Subcutaneous adipose tissue (tissue), 4 donors: ENCODE results near the gene C20orf204. TPM values are rescaled to one million over a fixed set of nuclear protein-coding genes. Genes with fewer than 3 reads are reported as not detected.

Experiments used
- CTCF ChIP-seq: fragments of 450-650 bp; IDR thresholded peaks from one replicate; pipeline ENCODE4 v1.5.1; 2016; ENCODE audit warnings: low read depth, mild to moderate bottlenecking, control low read depth, antibody characterized with exemption, moderate library complexity
- total RNA-seq, 4 donors: library from RNA; depleted of rRNA; stranded (reverse); fragments of >200 nt; gene quantifications; one replicate each; pipeline ENCODE4 v1.1.0, GENCODE V29; 2016

C20orf204 gene
- total RNA-seq, 4 donors from 2014 or later, result 0.17 to 4.0 (median 1.1) TPM

GRCh38 chr20:64056639-64056888 lies 20.6 kb downstream of the C20orf204 start:
- no peak for TF ChIP-seq CTCF

GRCh38 chr20:64056889-64057627 lies 21.1 kb downstream of the C20orf204 start:
- no peak for TF ChIP-seq CTCF

- no peak for TF ChIP-seq CTCF
Measured at GRCh38 chr20:64057628-64058498, 21.9 kb downstream of the C20orf204 start.

- TF ChIP-seq CTCF, result no peak
Measured at GRCh38 chr20:64058536-64058935, 22.6 kb downstream of the C20orf204 start.

GRCh38 chr20:64062276-64062595 lies 26.3 kb downstream of the C20orf204 start:
- TF ChIP-seq CTCF, result no peak

- no peak for TF ChIP-seq CTCF
Measured at GRCh38 chr20:64062596-64063388, 26.8 kb downstream of the C20orf204 start, which contains the start of gene TCEA2. TCEA2 (plus strand) TSS chr20:64063198; CDS start chr20:64063313, 115 bp downstream.
